ENCODE measurements around the gene GNG7. TPM values are rescaled to one million over a fixed set of nuclear protein-coding genes. Genes with fewer than 3 reads are reported as not detected.

GNG7 gene
- total RNA-seq, 1 experiment from 2014 or later, result 9.6 TPM

DNA sequence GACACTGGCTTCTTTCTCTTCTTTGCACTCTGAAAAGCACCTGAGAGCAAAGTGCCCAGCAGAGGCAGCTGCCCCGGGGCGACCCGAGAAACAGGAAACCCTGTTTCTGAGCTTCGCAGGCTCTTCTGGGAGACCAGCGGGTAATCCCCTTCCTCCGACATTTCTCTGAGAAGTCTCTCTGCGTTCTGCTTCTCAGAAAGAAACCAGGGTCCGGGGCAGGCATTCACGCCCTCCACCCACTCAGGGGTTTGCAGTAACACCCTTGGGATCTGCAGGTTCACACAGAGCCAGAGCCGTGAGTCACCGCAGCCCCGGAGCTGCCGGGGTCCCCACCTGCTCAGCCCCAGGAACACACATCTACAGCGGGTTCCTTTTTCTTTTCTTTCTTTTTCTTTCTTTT lies 140.6 kb downstream of the GNG7 start:
- DNase-seq (ENCODE audit: low spot score), result no peak
- no peaks in the 10 kb centered on the region for H3K36me3 Mint-ChIP-seq
- TF ChIP-seq ZNF671 (CRISPR knock-in tag; IDR thresholded peaks at IDR 0.05), result no peak
- no peak for TF ChIP-seq ZNF121 (CRISPR knock-in tag; IDR thresholded peaks at IDR 0.05)
- TF ChIP-seq, protein P1, sequence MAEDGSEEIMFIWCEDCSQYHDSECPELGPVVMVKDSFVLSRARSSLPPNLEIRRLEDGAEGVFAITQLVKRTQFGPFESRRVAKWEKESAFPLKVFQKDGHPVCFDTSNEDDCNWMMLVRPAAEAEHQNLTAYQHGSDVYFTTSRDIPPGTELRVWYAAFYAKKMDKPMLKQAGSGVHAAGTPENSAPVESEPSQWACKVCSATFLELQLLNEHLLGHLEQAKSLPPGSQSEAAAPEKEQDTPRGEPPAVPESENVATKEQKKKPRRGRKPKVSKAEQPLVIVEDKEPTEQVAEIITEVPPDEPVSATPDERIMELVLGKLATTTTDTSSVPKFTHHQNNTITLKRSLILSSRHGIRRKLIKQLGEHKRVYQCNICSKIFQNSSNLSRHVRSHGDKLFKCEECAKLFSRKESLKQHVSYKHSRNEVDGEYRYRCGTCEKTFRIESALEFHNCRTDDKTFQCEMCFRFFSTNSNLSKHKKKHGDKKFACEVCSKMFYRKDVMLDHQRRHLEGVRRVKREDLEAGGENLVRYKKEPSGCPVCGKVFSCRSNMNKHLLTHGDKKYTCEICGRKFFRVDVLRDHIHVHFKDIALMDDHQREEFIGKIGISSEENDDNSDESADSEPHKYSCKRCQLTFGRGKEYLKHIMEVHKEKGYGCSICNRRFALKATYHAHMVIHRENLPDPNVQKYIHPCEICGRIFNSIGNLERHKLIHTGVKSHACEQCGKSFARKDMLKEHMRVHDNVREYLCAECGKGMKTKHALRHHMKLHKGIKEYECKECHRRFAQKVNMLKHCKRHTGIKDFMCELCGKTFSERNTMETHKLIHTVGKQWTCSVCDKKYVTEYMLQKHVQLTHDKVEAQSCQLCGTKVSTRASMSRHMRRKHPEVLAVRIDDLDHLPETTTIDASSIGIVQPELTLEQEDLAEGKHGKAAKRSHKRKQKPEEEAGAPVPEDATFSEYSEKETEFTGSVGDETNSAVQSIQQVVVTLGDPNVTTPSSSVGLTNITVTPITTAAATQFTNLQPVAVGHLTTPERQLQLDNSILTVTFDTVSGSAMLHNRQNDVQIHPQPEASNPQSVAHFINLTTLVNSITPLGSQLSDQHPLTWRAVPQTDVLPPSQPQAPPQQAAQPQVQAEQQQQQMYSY (CRISPR knock-in tag; IDR thresholded peaks at IDR 0.05), result no peak
- TF ChIP-seq IRF2 (CRISPR knock-in tag; IDR thresholded peaks at IDR 0.05; ENCODE audit: borderline replicate concordance, low read depth), result no peak
- no peak for TF ChIP-seq EMX1 (CRISPR knock-in tag; IDR thresholded peaks at IDR 0.05)
- TF ChIP-seq CREB1 (CRISPR knock-in tag; IDR thresholded peaks at IDR 0.05), result no peak
- TF ChIP-seq, protein P2, sequence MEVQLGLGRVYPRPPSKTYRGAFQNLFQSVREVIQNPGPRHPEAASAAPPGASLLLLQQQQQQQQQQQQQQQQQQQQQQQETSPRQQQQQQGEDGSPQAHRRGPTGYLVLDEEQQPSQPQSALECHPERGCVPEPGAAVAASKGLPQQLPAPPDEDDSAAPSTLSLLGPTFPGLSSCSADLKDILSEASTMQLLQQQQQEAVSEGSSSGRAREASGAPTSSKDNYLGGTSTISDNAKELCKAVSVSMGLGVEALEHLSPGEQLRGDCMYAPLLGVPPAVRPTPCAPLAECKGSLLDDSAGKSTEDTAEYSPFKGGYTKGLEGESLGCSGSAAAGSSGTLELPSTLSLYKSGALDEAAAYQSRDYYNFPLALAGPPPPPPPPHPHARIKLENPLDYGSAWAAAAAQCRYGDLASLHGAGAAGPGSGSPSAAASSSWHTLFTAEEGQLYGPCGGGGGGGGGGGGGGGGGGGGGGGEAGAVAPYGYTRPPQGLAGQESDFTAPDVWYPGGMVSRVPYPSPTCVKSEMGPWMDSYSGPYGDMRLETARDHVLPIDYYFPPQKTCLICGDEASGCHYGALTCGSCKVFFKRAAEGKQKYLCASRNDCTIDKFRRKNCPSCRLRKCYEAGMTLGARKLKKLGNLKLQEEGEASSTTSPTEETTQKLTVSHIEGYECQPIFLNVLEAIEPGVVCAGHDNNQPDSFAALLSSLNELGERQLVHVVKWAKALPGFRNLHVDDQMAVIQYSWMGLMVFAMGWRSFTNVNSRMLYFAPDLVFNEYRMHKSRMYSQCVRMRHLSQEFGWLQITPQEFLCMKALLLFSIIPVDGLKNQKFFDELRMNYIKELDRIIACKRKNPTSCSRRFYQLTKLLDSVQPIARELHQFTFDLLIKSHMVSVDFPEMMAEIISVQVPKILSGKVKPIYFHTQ (CRISPR knock-in tag; IDR thresholded peaks at IDR 0.05), result no peak
- TF ChIP-seq, protein P3, sequence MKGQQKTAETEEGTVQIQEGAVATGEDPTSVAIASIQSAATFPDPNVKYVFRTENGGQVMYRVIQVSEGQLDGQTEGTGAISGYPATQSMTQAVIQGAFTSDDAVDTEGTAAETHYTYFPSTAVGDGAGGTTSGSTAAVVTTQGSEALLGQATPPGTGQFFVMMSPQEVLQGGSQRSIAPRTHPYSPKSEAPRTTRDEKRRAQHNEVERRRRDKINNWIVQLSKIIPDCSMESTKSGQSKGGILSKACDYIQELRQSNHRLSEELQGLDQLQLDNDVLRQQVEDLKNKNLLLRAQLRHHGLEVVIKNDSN (CRISPR knock-in tag; IDR thresholded peaks at IDR 0.05), result no peak
- H3K27ac Mint-ChIP-seq, result no peak overlapping the region; the same call in 1 of the 2 replicates
- no peaks in the 10 kb centered on the region for H3K9me3 Mint-ChIP-seq
- POLR2A ChIA-PET, result no interaction called here
- no peak overlapping the region for H3K4me3 Mint-ChIP-seq
- peaks cover 16% of the 10 kb centered on the region for H3K4me1 Mint-ChIP-seq
- CTCF ChIA-PET, result interaction anchor here (0.8 to 3.2 kb wide), 6 partner anchors 17 to 86 kb away, joined by 3 to 10 read pairs (median 4); partner anchors contain the start of gene GADD45B
- H3K27me3 Mint-ChIP-seq (ENCODE audit: low read depth), result no peaks in the 10 kb centered on the region
- ATAC-seq, result no peak; the same call in 1 of the 2 replicates

DNA sequence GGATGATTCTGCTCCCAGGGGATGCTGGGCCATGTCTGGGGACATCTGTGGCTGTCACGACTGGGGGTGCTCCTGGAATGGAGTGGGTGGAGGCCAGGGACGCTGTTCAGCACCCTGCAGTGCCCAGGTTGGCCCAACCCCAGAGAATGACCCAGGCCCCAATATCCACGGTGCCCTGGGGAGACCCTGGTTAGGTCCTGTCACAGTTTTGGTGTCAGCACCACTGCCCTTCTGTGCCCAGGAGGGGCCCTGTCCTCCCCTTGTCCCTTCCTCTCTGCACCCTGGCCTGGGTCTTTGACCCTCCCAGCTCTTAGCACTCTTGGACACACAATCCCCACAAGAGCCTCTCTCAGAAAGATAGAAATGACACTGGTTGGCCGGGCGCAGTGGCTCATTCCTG lies 141.3 kb downstream of the GNG7 start:
- H3K4me3 Mint-ChIP-seq, result no peak overlapping the region
- DNase-seq (ENCODE audit: low spot score) (no peak), ATAC-seq (no peak)
- peaks cover 17% of the 10 kb centered on the region for H3K4me1 Mint-ChIP-seq
- H3K36me3 Mint-ChIP-seq, result no peaks in the 10 kb centered on the region
- CTCF ChIA-PET, result interaction anchor here (1.1 to 3.2 kb wide), 4 partner anchors 18 to 85 kb away, joined by 3 to 10 read pairs (median 4); partner anchors contain the start of gene GADD45B
- H3K27me3 Mint-ChIP-seq (ENCODE audit: low read depth), result no peaks in the 10 kb centered on the region
- POLR2A ChIA-PET, result interaction anchor here (0.7 kb wide), 2 partner anchors 15 to 63 kb away, joined by 3 read pairs; no protein-coding TSS in a partner anchor
- no peaks in the 10 kb centered on the region for H3K9me3 Mint-ChIP-seq
- no peak overlapping the region for H3K27ac Mint-ChIP-seq
- TF ChIP-seq, protein P4, sequence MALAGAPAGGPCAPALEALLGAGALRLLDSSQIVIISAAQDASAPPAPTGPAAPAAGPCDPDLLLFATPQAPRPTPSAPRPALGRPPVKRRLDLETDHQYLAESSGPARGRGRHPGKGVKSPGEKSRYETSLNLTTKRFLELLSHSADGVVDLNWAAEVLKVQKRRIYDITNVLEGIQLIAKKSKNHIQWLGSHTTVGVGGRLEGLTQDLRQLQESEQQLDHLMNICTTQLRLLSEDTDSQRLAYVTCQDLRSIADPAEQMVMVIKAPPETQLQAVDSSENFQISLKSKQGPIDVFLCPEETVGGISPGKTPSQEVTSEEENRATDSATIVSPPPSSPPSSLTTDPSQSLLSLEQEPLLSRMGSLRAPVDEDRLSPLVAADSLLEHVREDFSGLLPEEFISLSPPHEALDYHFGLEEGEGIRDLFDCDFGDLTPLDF (CRISPR knock-in tag; IDR thresholded peaks at IDR 0.05), result no peak
- TF ChIP-seq ZNF232 (CRISPR knock-in tag; IDR thresholded peaks at IDR 0.05), result no peak
- no peak for TF ChIP-seq ZNF423 (CRISPR knock-in tag; IDR thresholded peaks at IDR 0.05)
- TF ChIP-seq NR1H2 (CRISPR knock-in tag; IDR thresholded peaks at IDR 0.05), result no peak
- TF ChIP-seq SP1 (CRISPR knock-in tag; conservative IDR thresholded peaks at IDR 0.05), result no peak
- TF ChIP-seq GABPB1 (CRISPR knock-in tag; IDR thresholded peaks at IDR 0.05), result no peak
- TF ChIP-seq, protein P5, sequence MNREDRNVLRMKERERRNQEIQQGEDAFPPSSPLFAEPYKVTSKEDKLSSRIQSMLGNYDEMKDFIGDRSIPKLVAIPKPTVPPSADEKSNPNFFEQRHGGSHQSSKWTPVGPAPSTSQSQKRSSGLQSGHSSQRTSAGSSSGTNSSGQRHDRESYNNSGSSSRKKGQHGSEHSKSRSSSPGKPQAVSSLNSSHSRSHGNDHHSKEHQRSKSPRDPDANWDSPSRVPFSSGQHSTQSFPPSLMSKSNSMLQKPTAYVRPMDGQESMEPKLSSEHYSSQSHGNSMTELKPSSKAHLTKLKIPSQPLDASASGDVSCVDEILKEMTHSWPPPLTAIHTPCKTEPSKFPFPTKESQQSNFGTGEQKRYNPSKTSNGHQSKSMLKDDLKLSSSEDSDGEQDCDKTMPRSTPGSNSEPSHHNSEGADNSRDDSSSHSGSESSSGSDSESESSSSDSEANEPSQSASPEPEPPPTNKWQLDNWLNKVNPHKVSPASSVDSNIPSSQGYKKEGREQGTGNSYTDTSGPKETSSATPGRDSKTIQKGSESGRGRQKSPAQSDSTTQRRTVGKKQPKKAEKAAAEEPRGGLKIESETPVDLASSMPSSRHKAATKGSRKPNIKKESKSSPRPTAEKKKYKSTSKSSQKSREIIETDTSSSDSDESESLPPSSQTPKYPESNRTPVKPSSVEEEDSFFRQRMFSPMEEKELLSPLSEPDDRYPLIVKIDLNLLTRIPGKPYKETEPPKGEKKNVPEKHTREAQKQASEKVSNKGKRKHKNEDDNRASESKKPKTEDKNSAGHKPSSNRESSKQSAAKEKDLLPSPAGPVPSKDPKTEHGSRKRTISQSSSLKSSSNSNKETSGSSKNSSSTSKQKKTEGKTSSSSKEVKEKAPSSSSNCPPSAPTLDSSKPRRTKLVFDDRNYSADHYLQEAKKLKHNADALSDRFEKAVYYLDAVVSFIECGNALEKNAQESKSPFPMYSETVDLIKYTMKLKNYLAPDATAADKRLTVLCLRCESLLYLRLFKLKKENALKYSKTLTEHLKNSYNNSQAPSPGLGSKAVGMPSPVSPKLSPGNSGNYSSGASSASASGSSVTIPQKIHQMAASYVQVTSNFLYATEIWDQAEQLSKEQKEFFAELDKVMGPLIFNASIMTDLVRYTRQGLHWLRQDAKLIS (CRISPR knock-in tag; IDR thresholded peaks at IDR 0.05; ENCODE audit: borderline replicate concordance), result no peak
- no peak for TF ChIP-seq TP53 (CRISPR knock-in tag; IDR thresholded peaks at IDR 0.05)
- no peak for TF ChIP-seq PRRX2 (CRISPR knock-in tag; IDR thresholded peaks at IDR 0.05)
- no peak for TF ChIP-seq ZNF219 (CRISPR knock-in tag; IDR thresholded peaks at IDR 0.05; ENCODE audit: borderline replicate concordance)
- no peak for TF ChIP-seq NFYB (CRISPR knock-in tag; conservative IDR thresholded peaks at IDR 0.05; ENCODE audit: low read depth)
- no peak for TF ChIP-seq TEAD1 (CRISPR knock-in tag; IDR thresholded peaks at IDR 0.05)
- TF ChIP-seq, protein P6, sequence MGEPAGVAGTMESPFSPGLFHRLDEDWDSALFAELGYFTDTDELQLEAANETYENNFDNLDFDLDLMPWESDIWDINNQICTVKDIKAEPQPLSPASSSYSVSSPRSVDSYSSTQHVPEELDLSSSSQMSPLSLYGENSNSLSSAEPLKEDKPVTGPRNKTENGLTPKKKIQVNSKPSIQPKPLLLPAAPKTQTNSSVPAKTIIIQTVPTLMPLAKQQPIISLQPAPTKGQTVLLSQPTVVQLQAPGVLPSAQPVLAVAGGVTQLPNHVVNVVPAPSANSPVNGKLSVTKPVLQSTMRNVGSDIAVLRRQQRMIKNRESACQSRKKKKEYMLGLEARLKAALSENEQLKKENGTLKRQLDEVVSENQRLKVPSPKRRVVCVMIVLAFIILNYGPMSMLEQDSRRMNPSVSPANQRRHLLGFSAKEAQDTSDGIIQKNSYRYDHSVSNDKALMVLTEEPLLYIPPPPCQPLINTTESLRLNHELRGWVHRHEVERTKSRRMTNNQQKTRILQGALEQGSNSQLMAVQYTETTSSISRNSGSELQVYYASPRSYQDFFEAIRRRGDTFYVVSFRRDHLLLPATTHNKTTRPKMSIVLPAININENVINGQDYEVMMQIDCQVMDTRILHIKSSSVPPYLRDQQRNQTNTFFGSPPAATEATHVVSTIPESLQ (CRISPR knock-in tag; IDR thresholded peaks at IDR 0.05), result no peak

Data from WTC11 (cell line).